NCI-H1930 (cell line): ENCODE data around the gene IPMK.

Experiments
- DNase-seq, 2 experiments: peaks; one replicate each; lab custom pipeline; 2025; lab: John Stamatoyannopoulos, UW

IPMK gene

DNA sequence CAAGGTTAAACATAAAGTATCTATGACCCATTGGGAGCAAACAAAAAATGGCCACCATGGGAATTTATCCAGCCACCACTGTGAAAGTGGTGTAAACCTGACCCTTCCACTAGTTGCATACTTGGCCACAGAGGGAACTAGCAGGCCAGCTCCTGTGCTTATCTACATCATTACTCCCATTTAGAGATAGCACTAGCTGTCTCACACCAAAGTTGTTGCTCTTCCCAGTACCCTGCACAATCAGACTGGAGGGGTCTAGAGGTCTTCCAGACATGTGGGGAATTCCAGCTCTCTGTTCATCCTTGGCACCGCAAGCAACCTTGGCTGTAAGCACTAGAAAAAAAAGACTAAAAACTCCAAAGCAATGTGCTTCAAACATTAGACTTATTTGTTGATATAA is 113.9 kb downstream of the IPMK start:
- no peak for DNase-seq

DNA sequence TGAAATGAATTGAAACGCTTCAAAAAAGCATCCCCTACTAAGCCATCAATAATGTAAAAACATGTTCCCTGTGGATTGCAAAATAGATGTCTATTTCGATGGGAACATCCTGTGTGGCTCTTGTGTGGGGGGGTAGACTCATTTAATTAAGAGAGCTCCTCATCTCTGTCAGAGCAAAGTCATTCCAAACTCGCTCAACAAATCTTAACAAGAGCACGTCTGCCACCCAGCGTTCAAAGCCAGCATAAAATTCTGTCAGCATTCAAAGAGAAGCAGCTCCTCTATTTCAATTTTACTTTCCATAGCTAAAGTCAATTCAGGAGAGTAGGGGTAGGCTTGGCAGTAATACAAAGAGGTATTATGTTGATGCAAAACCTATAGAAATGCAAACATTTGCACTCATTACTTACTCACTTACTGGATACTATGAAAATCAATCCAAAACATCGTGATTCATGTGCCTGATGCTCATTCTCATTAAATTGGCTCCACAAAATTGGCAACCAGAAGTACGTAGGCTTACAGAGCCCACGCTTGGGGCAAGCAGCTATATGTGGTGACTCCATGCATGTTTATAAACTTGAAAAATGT is 114.9 kb downstream of the IPMK start:
- peak in 1 of 2 experiments; percentile 38 for DNase-seq

DNA sequence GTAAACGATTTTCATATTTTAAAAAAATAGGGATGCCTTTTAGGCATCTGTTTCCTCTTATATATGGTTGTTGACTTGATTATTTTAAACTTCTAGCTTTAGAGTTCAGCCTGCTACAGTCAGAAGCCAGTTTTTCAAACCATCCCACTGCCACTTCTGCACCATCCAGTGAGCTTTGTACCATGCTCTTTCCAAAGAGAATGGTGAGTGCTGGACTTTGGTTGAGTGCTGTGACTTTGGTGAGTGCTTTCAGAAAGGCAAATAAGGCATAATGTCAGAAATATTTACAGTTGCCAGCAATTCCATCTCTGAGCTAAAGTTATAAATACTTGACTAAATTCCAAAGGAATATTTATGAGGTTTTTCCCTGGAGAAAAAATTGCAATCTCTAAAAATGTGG is 117.4 kb downstream of the IPMK start:
- DNase-seq = no peak

DNA sequence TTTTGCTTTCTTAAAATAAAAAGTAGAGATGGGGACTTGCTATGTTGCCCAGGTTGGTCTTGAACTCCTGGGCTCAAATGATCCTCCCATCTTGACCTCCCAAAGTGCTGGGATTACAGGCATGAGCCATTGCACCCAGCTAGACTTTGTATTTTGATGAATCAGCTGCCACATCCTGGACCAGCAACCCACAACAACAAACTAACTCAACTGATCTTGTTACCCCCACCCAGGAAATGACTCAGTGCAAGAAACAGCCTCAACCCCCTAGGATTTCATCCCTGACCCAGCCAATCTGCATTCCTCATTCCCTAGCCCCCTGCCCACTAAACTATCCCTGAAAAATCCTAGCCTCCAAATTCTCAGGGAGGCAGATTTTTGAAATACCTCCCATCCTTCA is 123.8 kb downstream of the IPMK start:
- DNase-seq = no peak
